CD4-positive, CD25-positive, alpha-beta regulatory T cell (primary cell): ENCODE measurements around the gene FBXO21. TPM values are rescaled to one million over a fixed set of nuclear protein-coding genes. Genes with fewer than 3 reads are reported as not detected.
"Not testable (repeated sequence)": the region's sequence is repeated elsewhere in the genome, so short reads cannot be mapped to it uniquely, and the experiment has no call there.

Experiments
- ATAC-seq, 2 donors: fragments of 150-1000 bp; cut with Tn5 transposase; one replicate each; pipeline ENCODE4 v1.10.0; 2021; ENCODE audit warnings: low read depth in 2 of 2, moderate number of reproducible peaks in 2 of 2, moderate library complexity in 1 of 2
- DNase-seq, 3 donors: peaks; one replicate each; pipeline versions ENCODE4 v3.0.0 to v3.0.0-alpha.2; 2012 to 2022; ENCODE audit warnings: mixed read lengths in 1 of 3
- H3K27ac ChIP-seq: one replicate; pipeline ENCODE4 v1.7.0; 2013; ENCODE audit warnings: mild to moderate bottlenecking, low read length; ENCODE audit not compliant: insufficient read depth, poor library complexity, severe bottlenecking
- H3K27me3 ChIP-seq: one replicate; pipeline ENCODE4 v1.7.0; 2013; ENCODE audit warnings: low read length; ENCODE audit not compliant: control insufficient read depth, insufficient read depth
- H3K36me3 ChIP-seq: one replicate; pipeline ENCODE4 v1.7.0; 2013; ENCODE audit warnings: mild to moderate bottlenecking, low read length, moderate library complexity; ENCODE audit not compliant: control insufficient read depth, insufficient read depth
- H3K4me1 ChIP-seq: 2 replicates; pipeline ENCODE4 v1.7.0; 2013; ENCODE audit warnings: mild to moderate bottlenecking, low read length; ENCODE audit not compliant: insufficient read depth, control insufficient read depth, poor library complexity, severe bottlenecking
- H3K4me3 ChIP-seq: one replicate; pipeline ENCODE4 v1.7.0; 2013; ENCODE audit warnings: low read depth, mild to moderate bottlenecking, low read length, moderate library complexity
- H3K9me3 ChIP-seq, 2 experiments: 1 replicate in 1 of 2; 2 replicates in 1 of 2; pipeline ENCODE4 v1.7.0; 2013; ENCODE audit warnings: low read length in 2 of 2, mild to moderate bottlenecking in 1 of 2, moderate library complexity in 1 of 2; ENCODE audit not compliant: control insufficient read depth in 2 of 2
- H3K27ac Mint-ChIP-seq, 3 donors: one replicate each; pipeline ENCODE4 v1.8.0; 2020 to 2022; ENCODE audit warnings: mild to moderate bottlenecking in 3 of 3, mixed read lengths in 3 of 3, moderate library complexity in 2 of 3
- H3K27me3 Mint-ChIP-seq: one replicate; pipeline ENCODE4 v1.8.0; 2022; ENCODE audit warnings: mild to moderate bottlenecking, mixed read lengths
- H3K36me3 Mint-ChIP-seq: one replicate; pipeline ENCODE4 v1.8.0; 2020; ENCODE audit warnings: mixed read lengths
- H3K4me1 Mint-ChIP-seq, 4 donors: one replicate each; pipeline ENCODE4 v1.8.0; 2020 to 2022; ENCODE audit warnings: mixed read lengths in 4 of 4, mild to moderate bottlenecking in 1 of 4
- H3K4me3 Mint-ChIP-seq, 4 donors: one replicate each; pipeline ENCODE4 v1.8.0; 2020 to 2022; ENCODE audit warnings: mild to moderate bottlenecking in 4 of 4, mixed read lengths in 4 of 4, moderate library complexity in 3 of 4
- H3K9me3 Mint-ChIP-seq, 7 donors: one replicate each; pipeline ENCODE4 v1.8.0; 2020 to 2022; ENCODE audit warnings: mixed read lengths in 7 of 7, mild to moderate bottlenecking in 3 of 7, moderate library complexity in 2 of 7
- polyA plus RNA-seq, 4 donors: library from polyadenylated mRNA; unstranded; fragments of 300-500 nt; fragmentation: Illumina TruSeq; gene quantifications; one replicate each; pipeline ENCODE4 v1.2.3, GENCODE V29; 2021
- total RNA-seq: library from RNA; stranded (reverse); gene quantifications from one replicate; pipeline ENCODE4 v1.2.3, GENCODE V29; 2022

Gene FBXO21
- total and polyA plus RNA-seq, 5 donors from 2014 or later: 49.4 to 61.0 (median 52.2) TPM

GRCh38 chr12:117111386-117111785, 78.9 kb downstream of the FBXO21 start:
- H3K27ac ChIP-seq: no peak overlapping the region
- Mint-ChIP-seq H3K9me3 (peaks cover 0 to 4% (median 0%) of the 10 kb centered on the region in 7 donors), H3K4me1 (peaks cover 0 to 2% (median under 1%) of the 10 kb centered on the region in 4 donors), H3K36me3 (no peaks in the 10 kb centered on the region), H3K4me3 (no peak overlapping the region), H3K27ac (no peak overlapping the region), H3K27me3 (peaks cover 11% of the 10 kb centered on the region)
- ATAC-seq (no peak), DNase-seq (no peak)
- no peak overlapping the region for H3K4me3 ChIP-seq
- H3K36me3 ChIP-seq: no peaks in the 10 kb centered on the region
- H3K9me3 ChIP-seq: no peaks in the 10 kb centered on the region
- no peaks in the 10 kb centered on the region for H3K27me3 ChIP-seq
- H3K4me1 ChIP-seq: peaks cover under 1% of the 10 kb centered on the region

GRCh38 chr12:117109943-117110635, 80.2 kb downstream of the FBXO21 start:
- Mint-ChIP-seq H3K4me1 (peaks cover 0 to 11% (median 8%) of the 10 kb centered on the region in 4 donors), H3K36me3 (no peaks in the 10 kb centered on the region), H3K27me3 (peaks cover 16% of the 10 kb centered on the region), H3K27ac (no peak overlapping the region), H3K4me3 (no peak overlapping the region), H3K9me3 (peaks cover 0 to 4% (median 0%) of the 10 kb centered on the region in 7 donors)
- H3K27ac ChIP-seq: no peak overlapping the region
- no peaks in the 10 kb centered on the region for H3K27me3 ChIP-seq
- H3K36me3 ChIP-seq: no peaks in the 10 kb centered on the region
- ATAC-seq: no peak
- no peak overlapping the region for H3K4me3 ChIP-seq
- DNase-seq: no peak
- H3K4me1 ChIP-seq: peaks cover 10% of the 10 kb centered on the region
- H3K9me3 ChIP-seq: no peaks in the 10 kb centered on the region

GRCh38 chr12:117105902-117106301, 84.4 kb downstream of the FBXO21 start:
- ATAC-seq (peak; percentile 60 to 70), DNase-seq (peak; percentile 23 to 70 (median 48))
- Mint-ChIP-seq H3K36me3 (no peaks in the 10 kb centered on the region), H3K27ac (peak overlapping the region; percentile 17 to 60 (median 30)), H3K9me3 (peaks cover 0 to 4% (median 0%) of the 10 kb centered on the region in 7 donors), H3K4me1 (peaks cover 0 to 11% (median 8%) of the 10 kb centered on the region in 4 donors), H3K27me3 (peaks cover 27% of the 10 kb centered on the region), H3K4me3 (peak overlapping the region in 3 of 4 donors; percentile 10 to 42 (median 29))
- no peaks in the 10 kb centered on the region for H3K9me3 ChIP-seq
- H3K4me1 ChIP-seq: peaks cover 10% of the 10 kb centered on the region
- no peak overlapping the region for H3K27ac ChIP-seq
- H3K36me3 ChIP-seq: no peaks in the 10 kb centered on the region
- H3K27me3 ChIP-seq: peaks cover 3% of the 10 kb centered on the region
- H3K4me3 ChIP-seq: no peak overlapping the region

- H3K4me3 ChIP-seq, DNase-seq, ATAC-seq, H3K36me3 ChIP-seq, H3K4me3 Mint-ChIP-seq, H3K9me3 Mint-ChIP-seq, H3K27ac Mint-ChIP-seq, H3K36me3 Mint-ChIP-seq, H3K27ac ChIP-seq, H3K9me3 ChIP-seq, H3K27me3 ChIP-seq: not testable (repeated sequence)
- peaks cover 14% of the 10 kb centered on the region for H3K4me1 ChIP-seq
- peaks cover 36% of the 10 kb centered on the region for H3K27me3 Mint-ChIP-seq
- H3K4me1 Mint-ChIP-seq: peaks cover 0 to 19% (median 10%) of the 10 kb centered on the region in 4 donors
These were observed 86.3 kb downstream of the FBXO21 start for GRCh38 chr12:117104003-117104402.

GRCh38 chr12:117102800-117103181, 87.5 kb downstream of the FBXO21 start:
- Mint-ChIP-seq H3K27me3 (peaks cover 40% of the 10 kb centered on the region), H3K36me3 (no peaks in the 10 kb centered on the region), H3K4me3 (no peak overlapping the region)

GRCh38 chr12:117101953-117102799, 88.1 kb downstream of the FBXO21 start:
- DNase-seq: no peak

More at GRCh38 chr12:117102800-117103181, 87.5 kb downstream of the FBXO21 start:
- peaks cover 0 to 2% (median 0%) of the 10 kb centered on the region in 7 donors for H3K9me3 Mint-ChIP-seq
- H3K27me3 ChIP-seq: peaks cover 6% of the 10 kb centered on the region
- ATAC-seq (no peak), DNase-seq (no peak)
- no peak overlapping the region for H3K27ac Mint-ChIP-seq
- H3K4me3 ChIP-seq: no peak overlapping the region
- peaks cover 0 to 22% (median 13%) of the 10 kb centered on the region in 4 donors for H3K4me1 Mint-ChIP-seq
- no peak overlapping the region for H3K27ac ChIP-seq
- H3K4me1 ChIP-seq: peaks cover 26% of the 10 kb centered on the region
- no peaks in the 10 kb centered on the region for H3K36me3 ChIP-seq
- no peaks in the 10 kb centered on the region for H3K9me3 ChIP-seq

GRCh38 chr12:117100851-117101673, 89.2 kb downstream of the FBXO21 start:
- Histone ChIP-seq H3K4me3 (no peak overlapping the region), H3K9me3 (no peaks in the 10 kb centered on the region), H3K4me1 (peaks cover 23% of the 10 kb centered on the region), H3K27ac (no peak overlapping the region), H3K27me3 (peaks cover 7% of the 10 kb centered on the region), H3K36me3 (no peaks in the 10 kb centered on the region)
- Mint-ChIP-seq H3K27me3 (peaks cover 43% of the 10 kb centered on the region), H3K4me3 (peak overlapping the region in 3 of 4 donors; percentile 24 to 89 (median 61)), H3K36me3 (no peaks in the 10 kb centered on the region), H3K27ac (no peak overlapping the region), H3K4me1 (peaks cover 0 to 19% (median 14%) of the 10 kb centered on the region in 4 donors), H3K9me3 (peaks cover 0 to 3% (median 0%) of the 10 kb centered on the region in 7 donors)
- no peak for DNase-seq
- ATAC-seq: no peak

More at GRCh38 chr12:117101953-117102799, 88.1 kb downstream of the FBXO21 start:
- Histone ChIP-seq H3K4me1 (peaks cover 26% of the 10 kb centered on the region), H3K27me3 (peaks cover 7% of the 10 kb centered on the region), H3K4me3 (no peak overlapping the region), H3K9me3 (no peaks in the 10 kb centered on the region), H3K27ac (no peak overlapping the region), H3K36me3 (no peaks in the 10 kb centered on the region)
- Mint-ChIP-seq H3K27ac (no peak overlapping the region), H3K9me3 (peaks cover 0 to 2% (median 0%) of the 10 kb centered on the region in 7 donors), H3K4me3 (peak overlapping the region in 2 of 4 donors; percentile 25 to 89), H3K36me3 (no peaks in the 10 kb centered on the region), H3K4me1 (peaks cover 0 to 24% (median 17%) of the 10 kb centered on the region in 4 donors), H3K27me3 (peaks cover 46% of the 10 kb centered on the region)
- ATAC-seq: no peak
